HUES6 (cell line): ENCODE data around the gene SCGB1D1.

Experiments used
- H3K27ac ChIP-seq: 2 replicates; pipeline ENCODE4 v1.7.0; 2013; ENCODE audit warnings: low read depth, mild to moderate bottlenecking, low read length, inconsistent platforms
- H3K27me3 ChIP-seq: 2 replicates; pipeline ENCODE4 v1.6.1; 2013; ENCODE audit warnings: low read length; ENCODE audit not compliant: control insufficient read depth, insufficient read depth
- H3K36me3 ChIP-seq: 2 replicates; pipeline ENCODE4 v1.6.1; 2013; ENCODE audit warnings: low read length; ENCODE audit not compliant: control insufficient read depth, insufficient read depth
- H3K4me1 ChIP-seq: 2 replicates; pipeline ENCODE4 v1.6.1; 2013; ENCODE audit warnings: low read length; ENCODE audit not compliant: control insufficient read depth, insufficient read depth
- H3K4me3 ChIP-seq: 2 replicates; pipeline ENCODE4 v1.5.1; 2013; ENCODE audit warnings: low read depth, low read length
- H3K9ac ChIP-seq: one replicate; pipeline ENCODE4 v1.6.1; 2013; ENCODE audit warnings: mild to moderate bottlenecking, low read length
- H3K9me3 ChIP-seq: 2 replicates; pipeline ENCODE4 v1.6.1; 2013; ENCODE audit warnings: low read depth, low read length; ENCODE audit not compliant: control insufficient read depth, insufficient read depth

SCGB1D1 gene

DNA sequence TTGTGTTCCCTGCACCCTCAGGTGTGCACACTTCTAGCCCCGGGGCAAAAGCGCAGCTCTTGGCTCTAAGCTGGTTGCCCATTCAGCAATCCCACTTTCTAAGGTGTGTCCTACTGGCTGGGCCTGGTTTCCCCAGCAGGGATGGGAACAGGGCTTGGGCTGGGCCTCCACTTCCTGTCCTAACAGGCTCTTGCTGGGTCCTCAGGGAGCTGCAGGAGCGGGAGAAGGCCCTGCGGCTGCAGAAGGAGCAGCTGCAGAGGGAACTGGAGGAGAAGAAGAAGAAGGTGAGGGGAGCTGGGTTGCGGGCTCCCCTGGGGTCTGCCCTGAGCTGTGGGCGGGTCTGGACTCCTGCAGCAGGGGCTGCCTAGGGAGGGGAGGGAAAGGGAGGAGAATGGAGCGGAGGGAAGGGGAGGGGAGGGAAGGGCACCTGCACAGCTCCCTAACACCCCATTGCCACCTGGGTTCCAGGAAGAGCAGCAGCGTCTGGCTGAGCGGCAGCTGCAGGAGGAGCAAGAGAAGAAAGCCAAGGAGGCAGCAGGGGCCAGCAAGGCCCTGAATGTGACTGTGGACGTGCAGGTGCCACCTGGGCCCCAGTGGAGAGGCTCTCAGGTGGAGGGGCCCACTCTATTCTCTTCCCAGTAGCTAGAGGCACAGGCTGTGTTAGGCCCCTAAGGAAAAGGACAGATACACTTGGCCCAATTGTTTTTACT is 41.6 kb upstream of the SCGB1D1 start:
- H3K4me3 ChIP-seq: no peak overlapping the region
- no peak overlapping the region for H3K27ac ChIP-seq
- no peak overlapping the region for H3K9ac ChIP-seq
- H3K4me1 ChIP-seq: no peaks in the 10 kb centered on the region
- H3K27me3 ChIP-seq: no peaks in the 10 kb centered on the region
- peaks cover 98% of the 10 kb centered on the region for H3K36me3 ChIP-seq
- no peaks in the 10 kb centered on the region for H3K9me3 ChIP-seq

DNA sequence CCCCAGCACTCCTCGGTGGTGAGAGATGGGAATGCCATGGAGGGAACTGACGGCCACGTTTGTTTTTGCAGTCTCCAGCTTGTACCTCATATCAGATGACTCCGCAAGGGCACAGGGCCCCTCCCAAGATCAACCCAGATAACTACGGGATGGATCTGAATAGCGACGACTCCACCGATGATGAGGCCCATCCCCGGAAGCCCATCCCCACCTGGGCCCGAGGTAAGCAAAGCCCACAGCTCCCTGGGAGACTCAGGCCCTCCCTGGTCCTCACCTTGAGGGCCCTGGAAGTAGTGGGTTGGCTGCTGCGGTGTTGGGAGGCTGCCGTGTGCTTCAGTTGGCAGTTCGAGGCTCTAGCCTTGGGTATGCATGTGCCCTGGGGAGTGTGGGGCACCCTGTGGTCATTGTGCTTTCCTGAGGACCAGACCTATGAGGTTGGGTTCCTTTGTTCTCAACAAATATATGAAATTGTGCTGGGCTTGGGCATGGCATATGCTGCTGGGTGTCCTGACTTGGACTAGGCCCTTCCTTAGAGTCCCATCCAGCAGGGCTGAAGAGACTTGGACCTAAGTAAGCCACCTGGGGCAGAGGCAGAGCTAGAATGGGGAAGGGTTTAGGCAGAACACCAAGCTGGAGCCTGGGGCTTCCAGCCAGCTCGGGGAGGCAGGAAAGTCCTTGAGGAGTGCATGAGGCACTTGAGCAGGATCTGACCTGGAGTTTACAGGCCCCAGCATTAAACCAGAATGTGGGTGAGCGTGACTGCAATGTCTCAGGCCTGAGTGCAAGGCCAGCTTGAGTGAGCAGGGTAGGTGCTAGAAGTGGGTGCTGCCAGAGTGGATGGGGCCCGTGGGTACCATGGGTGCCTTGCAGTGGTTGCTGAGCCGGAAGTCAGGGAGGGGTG is 39.8 kb upstream of the SCGB1D1 start:
- Histone ChIP-seq H3K27me3 (no peaks in the 10 kb centered on the region), H3K4me3 (no peak overlapping the region), H3K36me3 (peaks cover 81% of the 10 kb centered on the region), H3K4me1 (no peaks in the 10 kb centered on the region), H3K9me3 (no peaks in the 10 kb centered on the region), H3K9ac (no peak overlapping the region), H3K27ac (no peak overlapping the region)

DNA sequence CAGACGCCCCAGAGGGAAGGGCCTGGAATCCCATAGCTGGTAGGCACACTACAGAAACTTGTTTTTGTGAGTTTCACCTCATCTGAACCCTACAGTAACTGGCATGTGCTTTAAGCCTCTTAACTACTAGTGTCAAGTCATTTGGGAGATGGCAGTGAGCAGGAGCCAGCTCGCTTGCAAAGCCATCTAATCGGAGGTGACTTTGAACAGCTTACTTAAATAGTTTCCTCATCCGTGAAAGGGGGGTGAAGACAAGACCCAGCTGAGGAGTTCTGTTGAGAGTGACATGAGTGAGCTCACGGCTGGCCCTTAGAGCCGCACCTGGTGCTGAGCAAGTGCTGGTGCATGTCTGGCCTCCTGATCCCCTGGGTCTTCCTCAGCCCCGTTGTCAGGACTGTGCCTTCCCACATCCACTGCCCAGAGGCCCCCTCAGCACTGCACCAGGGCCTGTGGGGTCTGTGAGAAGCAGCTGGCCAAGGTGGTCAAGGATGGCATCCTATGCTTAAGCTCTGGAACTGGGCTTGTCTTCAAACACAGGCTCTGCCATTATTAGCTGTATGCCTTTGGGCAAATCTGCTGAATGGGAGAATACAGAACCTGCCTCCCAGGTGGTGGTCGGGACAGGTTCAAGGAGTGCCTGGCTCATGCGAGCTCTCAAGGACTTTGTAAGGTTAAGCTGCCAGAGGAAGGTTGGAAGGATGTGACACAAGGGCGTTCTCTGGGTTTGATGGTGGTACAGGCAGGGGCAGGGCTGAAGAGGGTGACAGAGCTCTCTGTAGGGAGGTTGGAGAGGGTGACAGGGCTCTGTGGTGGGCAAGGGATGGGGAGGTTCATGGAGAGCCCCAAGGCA is 38.9 kb upstream of the SCGB1D1 start:
- Histone ChIP-seq H3K9me3 (no peaks in the 10 kb centered on the region), H3K36me3 (peaks cover 72% of the 10 kb centered on the region), H3K4me3 (no peak overlapping the region), H3K4me1 (no peaks in the 10 kb centered on the region), H3K9ac (no peak overlapping the region), H3K27ac (no peak overlapping the region), H3K27me3 (no peaks in the 10 kb centered on the region)

DNA sequence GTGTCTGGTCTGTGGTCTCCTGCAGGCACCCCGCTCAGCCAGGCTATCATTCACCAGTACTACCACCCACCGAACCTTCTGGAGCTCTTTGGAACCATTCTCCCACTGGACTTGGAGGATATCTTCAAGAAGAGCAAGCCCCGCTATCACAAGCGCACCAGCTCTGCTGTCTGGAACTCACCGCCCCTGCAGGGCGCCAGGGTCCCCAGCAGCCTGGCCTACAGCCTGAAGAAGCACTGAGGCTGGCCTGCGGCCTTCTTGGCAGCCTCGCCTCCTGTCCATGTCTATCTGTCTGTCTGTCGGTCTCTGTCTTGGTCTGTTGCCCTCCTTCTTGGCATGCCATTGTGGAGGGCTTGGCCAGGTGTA is 38.3 kb upstream of the SCGB1D1 start:
- Histone ChIP-seq H3K9ac (no peak overlapping the region), H3K9me3 (no peaks in the 10 kb centered on the region), H3K27me3 (no peaks in the 10 kb centered on the region), H3K27ac (no peak overlapping the region), H3K4me3 (no peak overlapping the region), H3K36me3 (peaks cover 67% of the 10 kb centered on the region), H3K4me1 (no peaks in the 10 kb centered on the region)

DNA sequence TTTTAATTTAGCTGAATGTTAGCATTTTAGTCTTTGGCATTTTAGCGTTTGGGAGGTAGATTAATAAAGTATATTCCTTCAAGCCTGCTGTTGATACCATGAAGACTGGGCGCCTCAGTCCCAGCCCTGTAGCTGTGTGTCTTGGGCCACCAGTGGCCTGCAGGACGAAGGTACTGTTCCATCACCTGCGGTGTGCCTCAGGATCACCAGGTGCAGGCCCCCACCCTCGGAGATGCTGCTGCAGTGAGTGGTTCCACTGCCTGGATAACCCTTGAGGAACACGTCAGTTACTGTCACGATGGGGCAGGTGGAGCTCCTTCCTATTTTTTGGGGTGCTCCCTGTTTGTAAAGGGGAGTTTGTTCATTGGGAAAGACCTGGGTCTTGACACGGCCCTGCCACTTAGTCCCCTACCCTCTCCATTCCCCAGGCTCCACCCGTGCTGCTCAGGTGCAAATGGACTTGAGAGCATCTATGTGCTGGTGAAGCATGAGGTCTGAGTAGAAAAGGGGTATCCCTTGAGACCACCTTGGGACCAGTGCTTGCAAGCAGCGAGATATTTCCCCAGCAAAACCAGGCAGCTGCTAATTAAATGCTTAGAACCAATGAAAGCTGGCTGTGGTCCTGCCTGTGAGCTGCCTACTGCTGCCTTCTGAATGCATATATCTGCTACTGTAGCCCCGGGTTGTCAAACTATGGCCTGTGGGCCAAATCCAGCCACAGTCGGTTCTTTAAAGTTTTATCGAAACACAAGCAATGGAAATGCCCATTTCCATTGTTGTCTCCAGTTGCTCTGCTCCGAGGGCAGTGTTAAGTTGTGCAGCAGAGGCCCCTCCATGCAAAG is 37.5 kb upstream of the SCGB1D1 start:
- Histone ChIP-seq H3K9me3 (no peaks in the 10 kb centered on the region), H3K9ac (no peak overlapping the region), H3K27me3 (no peaks in the 10 kb centered on the region), H3K36me3 (peaks cover 60% of the 10 kb centered on the region), H3K4me1 (no peaks in the 10 kb centered on the region), H3K4me3 (no peak overlapping the region), H3K27ac (no peak overlapping the region)

DNA sequence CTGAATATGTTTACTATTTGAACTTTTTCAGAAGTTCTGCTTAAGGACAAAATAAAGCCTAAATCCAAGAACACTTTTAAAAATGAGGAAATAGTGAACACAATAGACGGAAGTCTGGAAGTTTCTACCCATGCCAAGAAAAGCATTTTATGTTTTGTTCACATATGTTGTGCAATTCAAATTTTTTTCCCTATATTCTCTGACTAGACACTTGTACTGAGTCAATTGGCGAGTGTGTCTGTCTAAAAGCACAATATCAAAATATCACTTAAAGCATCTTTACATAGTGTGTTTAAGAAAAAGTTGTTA is 37.0 kb upstream of the SCGB1D1 start:
- Histone ChIP-seq H3K9me3 (no peaks in the 10 kb centered on the region), H3K36me3 (peaks cover 54% of the 10 kb centered on the region), H3K27me3 (no peaks in the 10 kb centered on the region), H3K4me1 (no peaks in the 10 kb centered on the region), H3K4me3 (no peak overlapping the region), H3K9ac (no peak overlapping the region), H3K27ac (no peak overlapping the region)

DNA sequence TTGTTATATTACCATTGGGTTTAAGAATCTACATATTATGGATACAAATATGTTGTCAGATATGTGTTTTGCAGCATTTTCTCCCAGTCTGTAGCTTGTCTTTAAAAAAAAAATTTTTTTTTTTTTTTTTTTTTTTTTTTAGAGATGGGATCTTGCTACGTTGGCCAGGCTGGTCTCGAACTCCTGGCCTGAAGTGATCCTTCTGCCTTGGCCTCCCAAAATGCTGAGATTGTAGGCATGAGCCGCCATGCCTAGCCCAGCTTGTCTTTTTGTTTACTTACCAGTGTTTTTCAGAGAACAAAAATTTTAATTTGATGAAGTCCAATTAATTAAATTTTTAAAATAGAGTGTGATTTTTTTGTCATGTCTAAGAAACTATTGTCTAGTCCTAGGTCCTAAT is 36.4 kb upstream of the SCGB1D1 start:
- Histone ChIP-seq H3K27ac (no peak overlapping the region), H3K9ac (no peak overlapping the region), H3K9me3 (no peaks in the 10 kb centered on the region), H3K27me3 (no peaks in the 10 kb centered on the region), H3K4me1 (no peaks in the 10 kb centered on the region), H3K36me3 (peaks cover 48% of the 10 kb centered on the region), H3K4me3 (no peak overlapping the region)

DNA sequence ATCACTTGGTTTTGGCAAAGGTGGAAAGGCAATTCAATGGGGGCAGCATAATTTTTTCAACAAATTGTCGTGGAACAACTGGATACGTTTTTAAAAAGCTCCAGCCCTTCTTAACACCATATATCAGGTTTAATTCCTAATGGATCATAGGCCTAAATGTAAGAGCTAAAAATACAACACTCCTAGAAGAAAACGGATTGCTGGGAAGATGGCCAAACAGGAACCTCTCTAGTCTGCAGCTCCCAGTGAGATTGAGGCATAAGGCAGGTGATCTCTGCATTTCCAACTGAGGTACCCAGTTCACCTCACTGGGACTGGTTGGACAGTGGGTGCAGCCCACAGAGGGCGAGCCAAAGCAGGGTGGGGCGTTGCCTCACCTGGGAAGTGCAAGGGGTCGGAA is 32.4 kb upstream of the SCGB1D1 start:
- H3K9me3 ChIP-seq: no peaks in the 10 kb centered on the region
- no peaks in the 10 kb centered on the region for H3K4me1 ChIP-seq
- no peak overlapping the region for H3K9ac ChIP-seq
- H3K36me3 ChIP-seq: peaks cover 9% of the 10 kb centered on the region
- H3K27ac ChIP-seq: no peak overlapping the region
- no peak overlapping the region for H3K4me3 ChIP-seq
- H3K27me3 ChIP-seq: no peaks in the 10 kb centered on the region

DNA sequence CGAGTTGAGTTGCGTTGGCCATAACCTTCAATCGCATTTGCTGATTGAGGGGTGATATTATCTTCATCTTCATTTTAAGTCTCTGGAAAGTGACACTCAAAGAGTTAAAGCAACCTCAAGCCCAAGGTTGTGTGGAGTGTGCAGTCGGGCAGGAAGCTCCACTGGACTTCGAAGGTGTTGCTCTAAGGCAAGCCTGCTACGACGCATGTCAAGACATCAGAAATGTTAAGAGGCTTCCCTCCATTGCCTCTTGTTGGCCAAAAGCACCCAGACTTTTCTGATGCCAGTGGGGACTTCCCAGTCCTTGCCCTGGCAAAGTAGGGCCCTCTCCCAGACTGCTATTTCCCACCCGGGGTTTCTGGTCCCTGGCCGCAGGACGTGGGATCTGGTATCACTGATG is 23.6 kb upstream of the SCGB1D1 start:
- Histone ChIP-seq H3K9me3 (no peaks in the 10 kb centered on the region), H3K4me3 (no peak overlapping the region), H3K27me3 (peaks cover 1% of the 10 kb centered on the region; the same call in 1 of the 2 replicates), H3K27ac (no peak overlapping the region), H3K9ac (no peak overlapping the region), H3K4me1 (no peaks in the 10 kb centered on the region), H3K36me3 (no peaks in the 10 kb centered on the region)

DNA sequence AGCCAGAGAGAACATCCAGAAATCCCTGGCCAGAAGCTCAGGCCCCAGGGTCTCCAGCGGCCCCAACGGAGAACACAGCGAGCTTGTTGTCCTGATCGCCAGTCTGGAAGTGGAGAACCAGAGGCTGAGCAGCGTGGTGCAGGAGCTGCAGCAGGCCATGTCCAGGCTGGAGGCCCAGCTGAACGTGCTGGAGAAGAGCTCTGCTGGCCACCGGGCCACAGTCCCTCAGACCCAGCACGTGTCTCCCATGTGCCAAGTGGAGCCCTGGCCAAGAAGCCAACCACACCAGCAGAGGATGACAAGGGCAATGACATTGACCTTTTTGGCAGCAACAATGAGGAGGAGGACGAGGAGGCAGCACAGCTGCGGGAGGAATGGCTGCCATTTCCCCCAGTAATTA is 20.6 kb upstream of the SCGB1D1 start:
- Histone ChIP-seq H3K9me3 (no peaks in the 10 kb centered on the region), H3K9ac (no peak overlapping the region), H3K27me3 (peaks cover 18% of the 10 kb centered on the region; the same call in 1 of the 2 replicates)

More for the DNA sequence above, 20.6 kb upstream of the SCGB1D1 start:
- no peak overlapping the region for H3K27ac ChIP-seq
- H3K4me3 ChIP-seq: no peak overlapping the region
- no peaks in the 10 kb centered on the region for H3K36me3 ChIP-seq
- H3K4me1 ChIP-seq: no peaks in the 10 kb centered on the region
